GM23338 (cell line): ENCODE measurements around the gene CDH4. TPM values are rescaled to one million over a fixed set of nuclear protein-coding genes. Genes with fewer than 3 reads are reported as not detected.

ENCODE experiments used
- ATAC-seq: fragments of 200-7000 bp; cut with Tn5 transposase; 3 replicates; pipeline ENCODE4 v1.9.1; 2020
- DNase-seq: peaks from one replicate; pipeline ENCODE4 v3.0.0-alpha.2; 2015; ENCODE audit warnings: low spot score
- H2AFZ ChIP-seq: fragments of 200-600 bp; sonication (generic); 2 replicates; pipeline ENCODE4 v1.8.0; 2016; ENCODE audit warnings: antibody characterized with exemption, mild to moderate bottlenecking, moderate library complexity
- H3F3A ChIP-seq: fragments of 200-600 bp; sonication (generic); replicated peaks from 2 replicates; pipeline ENCODE4 v1.8.0; 2017; ENCODE audit warnings: antibody characterized with exemption, mixed run types, low read depth
- H3K27ac ChIP-seq: fragments of 200-600 bp; sonication (generic); 2 replicates; pipeline ENCODE4 v1.6.1; 2016; ENCODE audit warnings: low read depth
- H3K27me3 ChIP-seq: fragments of 200-600 bp; sonication (generic); 2 replicates; pipeline ENCODE4 v1.8.0; 2016; ENCODE audit warnings: mild to moderate bottlenecking, mixed run types, moderate library complexity; ENCODE audit not compliant: insufficient read depth
- H3K36me3 ChIP-seq: fragments of 200-600 bp; sonication (generic); 2 replicates; pipeline ENCODE4 v1.8.0; 2016; ENCODE audit warnings: mild to moderate bottlenecking; ENCODE audit not compliant: insufficient read depth
- H3K4me1 ChIP-seq: fragments of 200-600 bp; sonication (generic); 2 replicates; pipeline ENCODE4 v1.8.0; 2016; ENCODE audit warnings: mild to moderate bottlenecking, moderate library complexity; ENCODE audit not compliant: insufficient read depth
- H3K4me2 ChIP-seq: fragments of 200-600 bp; sonication (generic); 2 replicates; pipeline ENCODE4 v1.7.1; 2017; ENCODE audit warnings: mixed run types
- H3K4me3 ChIP-seq: fragments of 200-600 bp; sonication (generic); 2 replicates; pipeline ENCODE4 v1.6.1; 2016; ENCODE audit warnings: mixed run types
- H3K79me2 ChIP-seq: fragments of 200-600 bp; sonication (generic); replicated peaks from 2 replicates; pipeline ENCODE4 v1.8.0; 2017; ENCODE audit warnings: mild to moderate bottlenecking; ENCODE audit not compliant: insufficient read depth
- H3K9me2 ChIP-seq: fragments of 200-600 bp; sonication (generic); 2 replicates; pipeline ENCODE4 v1.8.0; 2017; ENCODE audit not compliant: insufficient read depth
- H4K20me1 ChIP-seq: fragments of 200-600 bp; sonication (generic); replicated peaks from 2 replicates; pipeline ENCODE4 v1.8.0; 2017; ENCODE audit warnings: mild to moderate bottlenecking; ENCODE audit not compliant: insufficient read depth
- H3K27ac Mint-ChIP-seq: 2 replicates; pipeline ENCODE4 v1.8.0; 2020; ENCODE audit warnings: inconsistent platforms, mild to moderate bottlenecking, moderate library complexity, mixed read lengths
- H3K27me3 Mint-ChIP-seq: 3 replicates; pipeline ENCODE4 v1.8.0; 2022; ENCODE audit warnings: low read depth, mild to moderate bottlenecking, moderate library complexity, mixed read lengths, inconsistent platforms; ENCODE audit not compliant: insufficient read depth, poor library complexity
- H3K36me3 Mint-ChIP-seq: 3 replicates; pipeline ENCODE4 v1.8.0; 2021; ENCODE audit warnings: low read depth, mild to moderate bottlenecking, inconsistent platforms, moderate library complexity, mixed read lengths
- H3K4me1 Mint-ChIP-seq: 3 replicates; pipeline ENCODE4 v1.8.0; 2020; ENCODE audit warnings: mild to moderate bottlenecking, inconsistent platforms, mixed read lengths
- H3K4me3 Mint-ChIP-seq: 3 replicates; pipeline ENCODE4 v1.8.0; 2021; ENCODE audit warnings: moderate library complexity, mild to moderate bottlenecking, inconsistent platforms, mixed read lengths
- H3K9me3 Mint-ChIP-seq: 3 replicates; pipeline ENCODE4 v1.8.0; 2020; ENCODE audit warnings: moderate library complexity, mild to moderate bottlenecking, inconsistent platforms, mixed read lengths
- CREB1 ChIP-seq: fragments of 250-450 bp; sonication (Bioruptor Pico); IDR thresholded peaks from 2 replicates; pipeline ENCODE4 v1.5.0; 2020; ENCODE audit warnings: low read depth, mild to moderate bottlenecking, moderate library complexity
- EZH2 ChIP-seq: fragments of 200-600 bp; sonication (generic); IDR thresholded peaks from one replicate; pipeline ENCODE4 v1.8.0; 2017; ENCODE audit warnings: antibody characterized with exemption, mild to moderate bottlenecking, low read depth; ENCODE audit not compliant: unreplicated experiment
- EZH2phosphoT487 ChIP-seq: fragments of 200-600 bp; sonication (generic); IDR thresholded peaks from one replicate; pipeline ENCODE4 v1.8.1; 2018; ENCODE audit warnings: antibody characterized with exemption; ENCODE audit not compliant: unreplicated experiment
- JUNB ChIP-seq: IDR thresholded peaks from one replicate; pipeline ENCODE4 v1.6.1; 2016; ENCODE audit warnings: antibody characterized with exemption; ENCODE audit not compliant: unreplicated experiment
- NANOG ChIP-seq: IDR thresholded peaks from 2 replicates; pipeline ENCODE4 v1.6.1; 2016; ENCODE audit warnings: antibody characterized with exemption, borderline replicate concordance
- POLR2AphosphoS5 ChIP-seq: IDR thresholded peaks from 2 replicates; pipeline ENCODE4 v1.6.1; 2016; ENCODE audit warnings: antibody characterized with exemption, low read depth
- STAT1 ChIP-seq: IDR thresholded peaks from one replicate; pipeline ENCODE4 v1.6.1; 2016; ENCODE audit warnings: antibody characterized with exemption; ENCODE audit not compliant: unreplicated experiment
- ZNF114 ChIP-seq: fragments of 250-450 bp; sonication (Bioruptor Pico); IDR thresholded peaks from 2 replicates; pipeline ENCODE4 v1.5.0; 2020; ENCODE audit warnings: mild to moderate bottlenecking, moderate library complexity
- ZNF331 ChIP-seq: fragments of 250-450 bp; sonication (Bioruptor Pico); IDR thresholded peaks from 2 replicates; pipeline ENCODE4 v1.5.0; 2020; ENCODE audit warnings: low read depth, mild to moderate bottlenecking, moderate library complexity
- polyA plus RNA-seq: library from polyadenylated mRNA; unstranded; fragments of >200 nt; fragmentation: Nextera tagmentation; extraction: Ambion mirVana; gene quantifications from 2 replicates; pipeline ENCODE4 v1.2.1, GENCODE V29; 2016
- total RNA-seq: library from RNA; depleted of rRNA; stranded (reverse); fragments of >200 nt; shearing (Covaris generic); gene quantifications from 2 replicates; pipeline ENCODE4 v1.2.3, GENCODE V29; 2014
- TF ChIP-seq, protein P1 (sequence below): IDR thresholded peaks from one replicate; pipeline ENCODE4 v1.6.1; 2018; ENCODE audit warnings: antibody characterized with exemption; ENCODE audit not compliant: unreplicated experiment
- TF ChIP-seq, protein P2 (sequence below): fragments of 250-450 bp; sonication (Bioruptor Pico); IDR thresholded peaks from 2 replicates; pipeline ENCODE4 v1.5.0; 2020; ENCODE audit warnings: mild to moderate bottlenecking, moderate library complexity

CDH4 gene
- total and polyA plus RNA-seq, 2 experiments from 2014 or later, result 1.2 to 4.2 TPM

DNA sequence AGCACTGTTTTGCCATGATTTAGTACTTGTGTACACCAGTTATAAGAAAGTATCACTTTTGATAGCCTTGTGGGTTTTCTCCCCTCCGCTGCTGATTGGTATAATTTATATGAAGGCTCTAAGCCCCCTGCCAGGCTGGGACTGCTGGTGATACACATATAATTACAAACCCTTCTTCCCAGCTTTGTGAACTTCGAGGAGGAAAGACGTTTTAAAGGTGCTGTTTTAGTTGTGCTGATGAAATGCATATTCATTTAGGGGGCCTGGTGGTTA, 567.4 kb downstream of the CDH4 start (continued):
- TF ChIP-seq, protein P1, sequence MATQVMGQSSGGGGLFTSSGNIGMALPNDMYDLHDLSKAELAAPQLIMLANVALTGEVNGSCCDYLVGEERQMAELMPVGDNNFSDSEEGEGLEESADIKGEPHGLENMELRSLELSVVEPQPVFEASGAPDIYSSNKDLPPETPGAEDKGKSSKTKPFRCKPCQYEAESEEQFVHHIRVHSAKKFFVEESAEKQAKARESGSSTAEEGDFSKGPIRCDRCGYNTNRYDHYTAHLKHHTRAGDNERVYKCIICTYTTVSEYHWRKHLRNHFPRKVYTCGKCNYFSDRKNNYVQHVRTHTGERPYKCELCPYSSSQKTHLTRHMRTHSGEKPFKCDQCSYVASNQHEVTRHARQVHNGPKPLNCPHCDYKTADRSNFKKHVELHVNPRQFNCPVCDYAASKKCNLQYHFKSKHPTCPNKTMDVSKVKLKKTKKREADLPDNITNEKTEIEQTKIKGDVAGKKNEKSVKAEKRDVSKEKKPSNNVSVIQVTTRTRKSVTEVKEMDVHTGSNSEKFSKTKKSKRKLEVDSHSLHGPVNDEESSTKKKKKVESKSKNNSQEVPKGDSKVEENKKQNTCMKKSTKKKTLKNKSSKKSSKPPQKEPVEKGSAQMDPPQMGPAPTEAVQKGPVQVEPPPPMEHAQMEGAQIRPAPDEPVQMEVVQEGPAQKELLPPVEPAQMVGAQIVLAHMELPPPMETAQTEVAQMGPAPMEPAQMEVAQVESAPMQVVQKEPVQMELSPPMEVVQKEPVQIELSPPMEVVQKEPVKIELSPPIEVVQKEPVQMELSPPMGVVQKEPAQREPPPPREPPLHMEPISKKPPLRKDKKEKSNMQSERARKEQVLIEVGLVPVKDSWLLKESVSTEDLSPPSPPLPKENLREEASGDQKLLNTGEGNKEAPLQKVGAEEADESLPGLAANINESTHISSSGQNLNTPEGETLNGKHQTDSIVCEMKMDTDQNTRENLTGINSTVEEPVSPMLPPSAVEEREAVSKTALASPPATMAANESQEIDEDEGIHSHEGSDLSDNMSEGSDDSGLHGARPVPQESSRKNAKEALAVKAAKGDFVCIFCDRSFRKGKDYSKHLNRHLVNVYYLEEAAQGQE, result no peak
- TF ChIP-seq JUNB (no peak), ZNF331 (CRISPR knock-in tag) (no peak)

DNA sequence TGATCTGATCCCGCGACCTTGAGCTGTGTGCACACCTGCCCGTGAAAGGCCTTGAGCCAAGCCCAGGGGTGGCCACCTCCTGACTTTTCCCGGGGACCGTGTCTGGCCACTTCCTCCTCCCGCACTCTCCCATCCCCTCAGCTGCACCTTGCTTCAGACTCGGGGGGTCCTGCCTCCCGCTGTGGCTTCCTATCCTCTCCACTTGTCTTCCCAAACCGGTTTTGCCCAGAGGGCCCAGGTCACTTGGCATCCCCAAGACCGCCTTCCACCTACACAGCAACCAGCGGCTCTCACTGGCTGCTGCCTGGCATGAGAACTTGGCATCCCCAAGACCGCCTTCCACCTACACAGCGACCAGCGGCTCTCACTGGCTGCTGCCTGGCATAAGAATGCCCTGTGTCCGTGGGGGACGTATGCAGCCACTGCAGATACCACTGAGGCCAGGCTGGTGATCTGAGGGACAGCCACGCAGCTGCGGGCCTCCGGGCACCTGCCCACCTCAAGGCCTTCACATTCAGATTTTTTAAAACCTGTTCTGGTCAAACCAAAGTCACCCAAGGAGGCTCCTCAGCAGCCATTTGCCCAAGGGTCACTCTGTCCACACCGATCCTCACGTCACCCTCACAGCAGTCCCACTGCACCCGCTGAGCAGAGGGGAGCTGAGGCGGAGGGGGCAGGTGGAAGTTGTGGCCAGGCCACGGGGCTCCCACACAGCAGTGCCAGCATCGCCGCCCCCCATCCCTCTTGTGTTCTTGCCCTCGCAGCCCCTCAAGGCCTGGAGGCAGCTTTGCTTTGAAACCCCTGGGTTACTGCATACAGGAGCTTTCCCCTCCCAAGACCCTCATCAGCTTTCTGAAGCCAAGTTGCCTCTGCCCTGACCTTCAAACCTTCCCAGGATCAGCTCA, 568.1 kb downstream of the CDH4 start:
- Histone ChIP-seq H3K36me3 (no peaks in the 10 kb centered on the region), H4K20me1 (no peaks in the 10 kb centered on the region), H2AFZ (no peak overlapping the region), H3K27ac (no peak overlapping the region), H3K4me3 (no peak overlapping the region), H3K79me2 (no peaks in the 10 kb centered on the region), H3K27me3 (no peaks in the 10 kb centered on the region), H3K9me2 (no peaks in the 10 kb centered on the region), H3F3A (no peaks in the 10 kb centered on the region), H3K4me1 (no peaks in the 10 kb centered on the region), H3K4me2 (no peak overlapping the region)
- Mint-ChIP-seq H3K27ac (no peak overlapping the region), H3K27me3 (peaks cover 14% of the 10 kb centered on the region), H3K4me3 (no peak overlapping the region), H3K36me3 (no peaks in the 10 kb centered on the region), H3K4me1 (peaks cover 8% of the 10 kb centered on the region; the same call in 2 of the 3 replicates), H3K9me3 (peaks cover 4% of the 10 kb centered on the region; the same call in 2 of the 3 replicates)
- ATAC-seq, result no peak
- no peak for DNase-seq
- TF ChIP-seq JUNB (no peak), ZNF114 (no peak), STAT1 (no peak), CREB1 (CRISPR knock-in tag) (no peak), EZH2 (no peak), POLR2AphosphoS5 (no peak), EZH2phosphoT487 (no peak), ZNF331 (CRISPR knock-in tag) (no peak), NANOG (no peak)
- TF ChIP-seq, protein P1, result no peak
- TF ChIP-seq, protein P2, sequence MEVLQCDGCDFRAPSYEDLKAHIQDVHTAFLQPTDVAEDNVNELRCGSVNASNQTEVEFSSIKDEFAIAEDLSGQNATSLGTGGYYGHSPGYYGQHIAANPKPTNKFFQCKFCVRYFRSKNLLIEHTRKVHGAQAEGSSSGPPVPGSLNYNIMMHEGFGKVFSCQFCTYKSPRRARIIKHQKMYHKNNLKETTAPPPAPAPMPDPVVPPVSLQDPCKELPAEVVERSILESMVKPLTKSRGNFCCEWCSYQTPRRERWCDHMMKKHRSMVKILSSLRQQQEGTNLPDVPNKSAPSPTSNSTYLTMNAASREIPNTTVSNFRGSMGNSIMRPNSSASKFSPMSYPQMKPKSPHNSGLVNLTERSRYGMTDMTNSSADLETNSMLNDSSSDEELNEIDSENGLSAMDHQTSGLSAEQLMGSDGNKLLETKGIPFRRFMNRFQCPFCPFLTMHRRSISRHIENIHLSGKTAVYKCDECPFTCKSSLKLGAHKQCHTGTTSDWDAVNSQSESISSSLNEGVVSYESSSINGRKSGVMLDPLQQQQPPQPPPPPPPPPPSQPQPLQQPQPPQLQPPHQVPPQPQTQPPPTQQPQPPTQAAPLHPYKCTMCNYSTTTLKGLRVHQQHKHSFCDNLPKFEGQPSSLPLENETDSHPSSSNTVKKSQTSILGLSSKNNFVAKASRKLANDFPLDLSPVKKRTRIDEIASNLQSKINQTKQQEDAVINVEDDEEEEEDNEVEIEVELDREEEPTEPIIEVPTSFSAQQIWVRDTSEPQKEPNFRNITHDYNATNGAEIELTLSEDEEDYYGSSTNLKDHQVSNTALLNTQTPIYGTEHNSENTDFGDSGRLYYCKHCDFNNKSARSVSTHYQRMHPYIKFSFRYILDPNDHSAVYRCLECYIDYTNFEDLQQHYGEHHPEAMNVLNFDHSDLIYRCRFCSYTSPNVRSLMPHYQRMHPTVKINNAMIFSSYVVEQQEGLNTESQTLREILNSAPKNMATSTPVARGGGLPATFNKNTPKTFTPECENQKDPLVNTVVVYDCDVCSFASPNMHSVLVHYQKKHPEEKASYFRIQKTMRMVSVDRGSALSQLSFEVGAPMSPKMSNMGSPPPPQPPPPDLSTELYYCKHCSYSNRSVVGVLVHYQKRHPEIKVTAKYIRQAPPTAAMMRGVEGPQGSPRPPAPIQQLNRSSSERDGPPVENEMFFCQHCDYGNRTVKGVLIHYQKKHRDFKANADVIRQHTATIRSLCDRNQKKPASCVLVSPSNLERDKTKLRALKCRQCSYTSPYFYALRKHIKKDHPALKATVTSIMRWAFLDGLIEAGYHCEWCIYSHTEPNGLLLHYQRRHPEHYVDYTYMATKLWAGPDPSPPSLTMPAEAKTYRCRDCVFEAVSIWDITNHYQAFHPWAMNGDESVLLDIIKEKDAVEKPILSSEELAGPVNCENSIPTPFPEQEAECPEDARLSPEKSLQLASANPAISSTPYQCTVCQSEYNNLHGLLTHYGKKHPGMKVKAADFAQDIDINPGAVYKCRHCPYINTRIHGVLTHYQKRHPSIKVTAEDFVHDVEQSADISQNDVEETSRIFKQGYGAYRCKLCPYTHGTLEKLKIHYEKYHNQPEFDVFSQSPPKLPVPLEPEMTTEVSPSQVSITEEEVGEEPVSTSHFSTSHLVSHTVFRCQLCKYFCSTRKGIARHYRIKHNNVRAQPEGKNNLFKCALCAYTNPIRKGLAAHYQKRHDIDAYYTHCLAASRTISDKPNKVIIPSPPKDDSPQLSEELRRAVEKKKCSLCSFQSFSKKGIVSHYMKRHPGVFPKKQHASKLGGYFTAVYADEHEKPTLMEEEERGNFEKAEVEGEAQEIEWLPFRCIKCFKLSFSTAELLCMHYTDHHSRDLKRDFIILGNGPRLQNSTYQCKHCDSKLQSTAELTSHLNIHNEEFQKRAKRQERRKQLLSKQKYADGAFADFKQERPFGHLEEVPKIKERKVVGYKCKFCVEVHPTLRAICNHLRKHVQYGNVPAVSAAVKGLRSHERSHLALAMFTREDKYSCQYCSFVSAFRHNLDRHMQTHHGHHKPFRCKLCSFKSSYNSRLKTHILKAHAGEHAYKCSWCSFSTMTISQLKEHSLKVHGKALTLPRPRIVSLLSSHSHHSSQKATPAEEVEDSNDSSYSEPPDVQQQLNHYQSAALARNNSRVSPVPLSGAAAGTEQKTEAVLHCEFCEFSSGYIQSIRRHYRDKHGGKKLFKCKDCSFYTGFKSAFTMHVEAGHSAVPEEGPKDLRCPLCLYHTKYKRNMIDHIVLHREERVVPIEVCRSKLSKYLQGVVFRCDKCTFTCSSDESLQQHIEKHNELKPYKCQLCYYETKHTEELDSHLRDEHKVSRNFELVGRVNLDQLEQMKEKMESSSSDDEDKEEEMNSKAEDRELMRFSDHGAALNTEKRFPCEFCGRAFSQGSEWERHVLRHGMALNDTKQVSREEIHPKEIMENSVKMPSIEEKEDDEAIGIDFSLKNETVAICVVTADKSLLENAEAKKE (CRISPR knock-in tag), result no peak
